Hepatocyte (in vitro differentiated cells): ENCODE measurements around the gene VARS1. TPM values are rescaled to one million over a fixed set of nuclear protein-coding genes. Genes with fewer than 3 reads are reported as not detected.

ENCODE experiments used
- DNase-seq: peaks from one replicate; pipeline ENCODE4 v3.0.0-alpha.2; 2016; ENCODE audit warnings: low spot score
- H2AFZ ChIP-seq: fragments of 200-600 bp; sonication (generic); 2 replicates; pipeline ENCODE4 v1.6.0; 2016; ENCODE audit warnings: antibody characterized with exemption, mild to moderate bottlenecking
- H3K27ac ChIP-seq: fragments of 200-600 bp; sonication (generic); 2 replicates; pipeline ENCODE4 v1.5.1; 2016; ENCODE audit warnings: mild to moderate bottlenecking
- H3K27me3 ChIP-seq: fragments of 200-600 bp; sonication (generic); 2 replicates; pipeline ENCODE4 v1.6.1; 2016
- H3K36me3 ChIP-seq: fragments of 200-600 bp; sonication (generic); replicated peaks from 2 replicates; pipeline ENCODE4 v1.5.1; 2016; ENCODE audit warnings: low read depth; ENCODE audit not compliant: insufficient read depth
- H3K4me1 ChIP-seq: fragments of 200-600 bp; sonication (generic); 2 replicates; pipeline ENCODE4 v1.5.1; 2016; ENCODE audit warnings: mild to moderate bottlenecking, moderate library complexity; ENCODE audit not compliant: insufficient read depth
- H3K4me2 ChIP-seq: fragments of 200-600 bp; sonication (generic); 2 replicates; pipeline ENCODE4 v1.6.0; 2016
- H3K4me3 ChIP-seq: fragments of 200-600 bp; sonication (generic); 2 replicates; pipeline ENCODE4 v1.5.1; 2016; ENCODE audit warnings: mild to moderate bottlenecking
- H3K79me2 ChIP-seq: fragments of 200-600 bp; sonication (generic); 2 replicates; pipeline ENCODE4 v1.6.0; 2017; ENCODE audit warnings: mild to moderate bottlenecking
- H3K9me2 ChIP-seq: fragments of 200-600 bp; sonication (generic); replicated peaks from 2 replicates; pipeline ENCODE4 v1.6.0; 2017; ENCODE audit warnings: mild to moderate bottlenecking; ENCODE audit not compliant: insufficient read depth
- H3K9me3 ChIP-seq: fragments of 200-600 bp; sonication (generic); 2 replicates; pipeline ENCODE4 v1.5.1; 2016; ENCODE audit warnings: low read depth, mild to moderate bottlenecking
- H4K20me1 ChIP-seq: fragments of 200-600 bp; sonication (generic); 2 replicates; pipeline ENCODE4 v1.6.0; 2016; ENCODE audit warnings: mild to moderate bottlenecking; ENCODE audit not compliant: insufficient read depth, poor library complexity, severe bottlenecking
- CTCF ChIP-seq: fragments of 200-600 bp; sonication (generic); IDR thresholded peaks from 2 replicates; pipeline ENCODE4 v1.5.1; 2016; ENCODE audit warnings: antibody characterized with exemption, mild to moderate bottlenecking; ENCODE audit not compliant: poor library complexity
- EZH2 ChIP-seq: fragments of 200-600 bp; sonication (generic); IDR thresholded peaks from 2 replicates; pipeline ENCODE4 v1.6.1; 2016; ENCODE audit warnings: antibody characterized with exemption, mild to moderate bottlenecking, borderline replicate concordance
- EZH2phosphoT487 ChIP-seq: fragments of 200-600 bp; sonication (generic); IDR thresholded peaks from one replicate; pipeline ENCODE4 v1.6.1; 2018; ENCODE audit warnings: antibody characterized with exemption, mild to moderate bottlenecking, low read depth, moderate library complexity; ENCODE audit not compliant: unreplicated experiment, severe bottlenecking
- WGBS: methylation state at CpG from one replicate; pipeline ENCODE4 v1.1.6; 2016; ENCODE audit warnings: low lambda C conversion rate; ENCODE audit errors: missing lambda C conversion rate; 5-methylcytosine and 5-hydroxymethylcytosine counted together
- polyA plus RNA-seq: library from polyadenylated mRNA; unstranded; fragments of >200 nt; fragmentation: Nextera tagmentation; extraction: Ambion mirVana; gene quantifications from 2 replicates; pipeline ENCODE4 v1.2.1, GENCODE V29; 2016
- total RNA-seq: library from RNA; depleted of rRNA; stranded (reverse); fragments of >200 nt; gene quantifications from 2 replicates; pipeline ENCODE4 v1.2.3, GENCODE V29; 2014

The VARS1 gene
- total and polyA plus RNA-seq, 2 experiments from 2014 or later = 36.6 to 51.0 TPM

- no peaks in the 10 kb centered on the region for H3K9me3 ChIP-seq
- H4K20me1 ChIP-seq = no peaks in the 10 kb centered on the region
- H3K36me3 ChIP-seq = no peaks in the 10 kb centered on the region
- TF ChIP-seq EZH2phosphoT487 (no peak), CTCF (no peak), EZH2 (no peak)
- H3K4me3 ChIP-seq = no peak overlapping the region
- no peaks in the 10 kb centered on the region for H3K9me2 ChIP-seq
- H3K4me2 ChIP-seq = peak overlapping the region; percentile 62
- H3K27me3 ChIP-seq = no peaks in the 10 kb centered on the region
- H2AFZ ChIP-seq = no peak overlapping the region
- DNase-seq = no peak
- H3K27ac ChIP-seq = peak overlapping the region; percentile 93
- H3K4me1 ChIP-seq = peaks cover 27% of the 10 kb centered on the region
- WGBS = 60% methylated on average over 11 of the region's 14 CpGs
- H3K79me2 ChIP-seq = no peaks in the 10 kb centered on the region
Observed at GRCh38 chr6:31776485-31776988, 19.0 kb downstream of the VARS1 start.

- no peaks in the 10 kb centered on the region for H3K79me2 ChIP-seq
- peak; percentile 5 for DNase-seq
- H3K27ac ChIP-seq = peak overlapping the region; percentile 93
- H2AFZ ChIP-seq = no peak overlapping the region
- H3K27me3 ChIP-seq = no peaks in the 10 kb centered on the region
- H3K4me2 ChIP-seq = peak overlapping the region; percentile 62
- no peak for TF ChIP-seq CTCF
- no peak for TF ChIP-seq EZH2phosphoT487
- TF ChIP-seq EZH2 = no peak
- no peak overlapping the region for H3K4me3 ChIP-seq
- H4K20me1 ChIP-seq = no peaks in the 10 kb centered on the region
- no peaks in the 10 kb centered on the region for H3K9me3 ChIP-seq
- no peaks in the 10 kb centered on the region for H3K9me2 ChIP-seq
- H3K4me1 ChIP-seq = peaks cover 27% of the 10 kb centered on the region
- H3K36me3 ChIP-seq = no peaks in the 10 kb centered on the region
- WGBS = 97% methylated on average over 32 of the region's 32 CpGs
Observed at GRCh38 chr6:31775633-31776484, 19.7 kb downstream of the VARS1 start.

- Histone ChIP-seq H3K79me2 (no peaks in the 10 kb centered on the region), H3K9me2 (no peaks in the 10 kb centered on the region), H3K4me3 (no peak overlapping the region), H3K27me3 (no peaks in the 10 kb centered on the region), H2AFZ (no peak overlapping the region), H3K27ac (no peak overlapping the region), H3K36me3 (no peaks in the 10 kb centered on the region), H3K9me3 (no peaks in the 10 kb centered on the region), H4K20me1 (no peaks in the 10 kb centered on the region), H3K4me2 (no peak overlapping the region), H3K4me1 (peaks cover 27% of the 10 kb centered on the region)
- peak; percentile 45 for DNase-seq
- TF ChIP-seq EZH2phosphoT487 (no peak), EZH2 (no peak), CTCF (no peak)
- 76% methylated on average over 4 of the region's 4 CpGs for WGBS
Observed at GRCh38 chr6:31775184-31775583, 20.4 kb downstream of the VARS1 start.
